Stomach (tissue), 4 donors: ENCODE data around the gene EPS8L3.

Experiments
- CTCF ChIP-seq, 7 experiments: fragments of 450-650 bp in 4 of 7; fragments of 200-600 bp in 3 of 7; sonication (generic) in 3 of 7; IDR thresholded peaks; one replicate each; pipeline ENCODE4 v1.5.1; 2016 to 2019; ENCODE audit warnings: antibody characterized with exemption in 7 of 7, control low read depth in 2 of 7, mild to moderate bottlenecking in 1 of 7
- EP300 ChIP-seq: sonication (generic); formaldehyde crosslinking; IDR thresholded peaks from one replicate; pipeline ENCODE4 v1.6.1; 2017; ENCODE audit warnings: antibody characterized with exemption
- POLR2A ChIP-seq, 4 donors: fragments of 450-650 bp; IDR thresholded peaks; one replicate each; pipeline ENCODE4 v1.6.1; 2016; ENCODE audit warnings: antibody characterized with exemption in 4 of 4, control low read depth in 2 of 4, mild to moderate bottlenecking in 1 of 4, moderate library complexity in 1 of 4
- POLR2AphosphoS5 ChIP-seq, 3 donors: sonication (generic); formaldehyde crosslinking; IDR thresholded peaks; one replicate each; pipeline ENCODE4 v1.6.1; 2016; ENCODE audit warnings: antibody characterized with exemption in 3 of 3

- TF ChIP-seq POLR2AphosphoS5 (IDR thresholded peaks at IDR 0.05) (no peak), CTCF (IDR thresholded peaks at IDR 0.05) (no peak), EP300 (no peak), POLR2A (IDR thresholded peaks at IDR 0.05) (no peak)
Observed at GRCh38 chr1:109704173-109704572, 59.5 kb downstream of the EPS8L3 start.
